Stimulated activated naive CD4-positive, alpha-beta T cell treated with Interleukin-2 at 50 U/mL for 16 hours (primary cell): ENCODE results near the gene EGLN2.
A peak's percentile ranks its signal among the peaks of the same experiment; 100 is the strongest.
"Not testable (repeated sequence)": the region's sequence is repeated elsewhere in the genome, so short reads cannot be mapped to it uniquely, and the experiment has no call there.

Experiments used
- DNase-seq: peaks from one replicate; lab custom pipeline; 2025; lab: John Stamatoyannopoulos, UW

Gene EGLN2

GRCh38 chr19:40802300-40803169, 3.5 kb downstream of the EGLN2 start:
- no peak for DNase-seq

DNA sequence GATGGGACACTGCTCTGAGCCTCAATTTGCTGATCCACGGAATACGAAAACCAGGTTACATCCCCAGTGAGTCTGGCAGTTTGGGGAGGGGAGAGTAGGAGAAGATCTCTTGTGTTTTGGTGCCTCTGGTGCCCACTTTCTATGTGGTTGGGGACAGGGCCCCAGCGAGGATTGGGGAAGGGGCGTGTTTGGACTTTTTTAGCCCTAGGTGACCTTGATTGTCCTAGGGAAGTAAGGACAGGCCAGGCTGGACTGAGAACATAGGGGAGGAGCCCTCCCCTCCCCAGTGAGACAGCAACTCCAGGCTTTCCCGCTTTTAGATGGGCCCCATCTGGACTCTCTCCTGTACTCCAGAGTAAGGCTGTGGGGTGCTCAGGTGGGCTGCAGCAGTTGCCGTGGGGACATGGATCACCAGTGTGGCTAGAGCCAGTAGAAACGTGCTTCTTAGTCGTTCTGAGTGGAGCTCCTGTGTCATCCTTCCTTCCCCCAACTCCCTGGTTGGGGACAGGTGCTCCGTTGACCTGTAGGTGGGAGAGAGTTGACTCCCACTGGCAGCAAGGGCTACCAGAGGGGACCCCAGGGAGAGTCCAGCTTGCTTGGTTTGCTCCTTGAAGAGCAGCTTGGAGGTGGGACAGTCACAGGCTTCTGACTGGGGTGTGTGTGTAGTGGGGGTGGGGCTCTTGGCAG, 4.3 kb downstream of the EGLN2 start:
- no peak for DNase-seq

DNA sequence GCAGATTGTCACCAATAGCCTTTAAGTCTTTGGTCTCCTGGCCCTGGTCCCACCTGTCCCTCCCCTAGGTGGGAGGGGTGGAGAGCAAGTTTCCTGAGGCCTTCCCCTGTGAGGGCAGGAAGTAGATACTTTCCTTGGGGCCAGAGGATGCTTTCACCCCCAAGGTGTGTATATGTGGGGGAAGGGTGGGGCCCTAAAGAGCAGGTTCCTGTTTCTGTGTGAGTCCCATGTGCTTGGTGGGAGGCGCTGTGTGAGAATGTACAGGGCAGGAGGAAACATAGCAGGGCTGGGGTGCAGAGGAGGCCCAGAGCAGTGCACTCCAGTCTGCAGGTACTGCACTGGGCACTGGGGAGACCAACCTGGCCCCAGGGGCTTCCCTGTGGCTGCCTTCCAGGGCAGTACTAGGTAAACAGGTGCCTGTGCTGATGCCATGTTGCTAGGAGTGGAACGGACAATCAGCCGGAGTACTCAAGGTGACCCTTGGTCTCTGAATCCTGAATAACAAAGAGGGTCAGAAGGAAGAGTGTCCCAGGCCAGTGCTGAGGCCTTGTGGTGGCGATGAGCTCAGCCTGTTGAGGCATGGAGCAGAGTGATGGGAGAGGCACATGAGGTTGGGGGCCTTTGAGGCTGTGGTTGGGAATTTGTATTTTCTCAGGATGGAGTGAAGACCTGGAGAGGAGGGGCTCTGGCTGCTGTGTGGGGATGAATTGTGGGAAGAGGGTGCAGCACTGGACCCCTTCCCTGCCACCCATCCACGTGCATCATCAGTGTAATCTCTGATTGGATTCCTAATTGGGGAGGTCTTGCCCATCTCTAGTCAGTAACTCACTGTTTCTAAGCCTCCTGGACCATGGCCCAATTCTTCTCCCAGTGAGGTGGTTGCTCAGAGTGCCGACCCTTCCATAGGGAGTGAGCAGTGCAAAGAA, 5.1 kb downstream of the EGLN2 start:
- DNase-seq = peak; percentile 35

DNA sequence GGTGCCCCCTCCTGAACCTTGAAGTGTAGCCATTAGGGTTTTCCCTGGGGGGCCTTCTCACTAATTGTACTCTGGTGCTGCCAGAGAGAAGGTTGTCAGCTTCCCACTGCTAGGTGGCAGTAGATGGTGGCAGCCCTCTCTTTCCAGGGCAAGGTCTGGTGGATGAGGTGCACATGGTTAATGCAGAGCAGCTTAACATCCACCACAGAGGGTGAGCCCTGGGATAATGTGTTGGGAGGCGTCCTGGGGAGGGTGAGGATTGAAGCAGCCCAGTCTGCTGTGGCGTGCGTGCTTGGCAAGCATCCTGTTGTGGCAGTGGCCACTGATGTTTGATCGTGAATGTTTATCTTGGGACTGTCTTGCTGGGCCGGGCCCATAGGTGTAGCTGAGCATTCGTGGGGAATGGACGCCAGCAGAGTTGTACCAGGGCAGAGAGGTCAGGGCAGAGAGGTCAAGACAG, 5.8 kb downstream of the EGLN2 start:
- no peak for DNase-seq

DNA sequence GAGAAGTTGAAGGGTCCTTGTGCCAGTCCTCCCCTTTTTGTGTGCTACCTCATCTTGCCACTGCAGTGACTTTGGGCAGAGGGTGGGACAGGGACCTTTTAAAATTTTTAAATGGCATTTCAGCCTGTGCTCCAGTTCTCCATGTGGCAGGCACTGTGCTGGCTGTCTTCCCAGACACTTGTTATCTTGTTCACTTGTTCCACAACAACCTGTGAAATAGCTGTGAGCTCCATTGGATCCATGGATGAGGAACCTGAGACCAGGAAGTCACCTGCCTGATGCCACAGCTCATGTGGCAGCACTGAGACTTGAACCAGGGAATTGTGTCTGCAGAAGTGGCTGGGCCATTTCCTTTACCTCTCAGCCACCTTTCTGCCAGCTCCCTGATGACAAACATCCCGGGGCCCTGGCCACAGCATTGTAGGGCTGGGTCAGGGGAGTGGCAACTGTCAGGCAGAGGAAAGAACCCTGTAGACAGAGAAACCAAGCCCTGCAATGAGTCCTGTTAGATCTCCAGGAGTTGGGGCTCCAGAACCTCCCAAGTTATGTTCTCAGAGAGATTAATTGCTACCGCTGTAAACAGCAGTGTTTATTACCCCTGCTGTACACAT, 6.4 kb downstream of the EGLN2 start:
- no peak for DNase-seq

GRCh38 chr19:40806423-40807146, 7.6 kb downstream of the EGLN2 start:
- peak; percentile 72 for DNase-seq

GRCh38 chr19:40807147-40808020, 8.4 kb downstream of the EGLN2 start:
- DNase-seq = no peak

DNA sequence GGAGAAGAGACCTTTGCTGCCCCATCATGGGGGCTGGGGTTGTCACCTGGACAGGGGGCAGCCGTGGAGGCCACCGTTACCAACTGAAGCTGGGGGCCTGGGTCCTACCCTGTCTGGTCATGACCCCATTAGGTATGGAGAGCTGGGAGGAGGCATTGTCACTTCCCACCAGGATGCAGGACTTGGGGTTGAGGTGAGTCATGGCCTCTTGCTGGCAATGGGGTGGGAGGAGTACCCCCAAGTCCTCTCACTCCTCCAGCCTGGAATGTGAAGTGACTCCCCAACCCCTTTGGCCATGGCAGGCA, 9.0 kb downstream of the EGLN2 start:
- DNase-seq = no peak

DNA sequence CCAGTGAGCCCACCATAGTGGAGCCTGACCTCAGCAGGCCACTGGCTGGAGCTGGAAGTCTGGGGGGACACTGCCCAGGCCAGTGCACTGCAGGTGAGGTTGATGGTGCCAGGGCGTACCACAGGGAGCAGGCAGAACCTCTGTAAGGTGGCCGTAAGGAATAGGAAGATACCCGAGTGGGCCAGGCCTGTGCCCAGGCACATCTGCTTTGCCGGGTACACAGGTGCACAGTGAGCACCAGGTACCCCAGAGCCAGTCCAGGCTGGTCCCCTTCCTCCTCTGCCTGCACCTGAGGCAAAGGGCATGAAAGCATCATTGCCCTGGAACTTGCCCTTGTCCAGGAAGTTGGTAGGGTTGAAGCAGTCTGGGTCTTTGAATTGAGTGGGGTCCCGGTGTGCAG, 9.5 kb downstream of the EGLN2 start:
- no peak for DNase-seq

GRCh38 chr19:40809358-40810086, 10.5 kb downstream of the EGLN2 start:
- DNase-seq = no peak

DNA sequence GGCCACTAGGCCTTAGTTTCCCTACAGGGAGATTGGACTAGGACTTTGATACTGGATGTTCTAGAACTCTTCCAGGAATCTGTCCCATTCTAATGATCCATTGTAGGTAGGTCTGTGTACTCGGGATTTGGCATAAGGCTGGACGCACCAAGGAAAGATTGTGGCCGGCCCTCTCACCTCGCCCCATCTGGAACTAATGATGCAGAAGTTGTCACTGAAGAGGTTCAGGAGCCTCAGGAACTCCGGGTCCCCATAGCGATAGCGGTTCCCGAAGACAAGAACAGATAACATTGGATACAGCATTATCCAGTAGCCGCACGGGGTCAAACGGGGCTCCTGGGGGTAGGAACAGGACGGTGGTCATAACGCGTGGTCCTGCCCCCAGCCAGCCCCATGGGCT, 11.2 kb downstream of the EGLN2 start:
- DNase-seq = no peak

- peak; percentile 27 for DNase-seq
These were observed 11.8 kb downstream of the EGLN2 start for GRCh38 chr19:40810649-40811408.

DNA sequence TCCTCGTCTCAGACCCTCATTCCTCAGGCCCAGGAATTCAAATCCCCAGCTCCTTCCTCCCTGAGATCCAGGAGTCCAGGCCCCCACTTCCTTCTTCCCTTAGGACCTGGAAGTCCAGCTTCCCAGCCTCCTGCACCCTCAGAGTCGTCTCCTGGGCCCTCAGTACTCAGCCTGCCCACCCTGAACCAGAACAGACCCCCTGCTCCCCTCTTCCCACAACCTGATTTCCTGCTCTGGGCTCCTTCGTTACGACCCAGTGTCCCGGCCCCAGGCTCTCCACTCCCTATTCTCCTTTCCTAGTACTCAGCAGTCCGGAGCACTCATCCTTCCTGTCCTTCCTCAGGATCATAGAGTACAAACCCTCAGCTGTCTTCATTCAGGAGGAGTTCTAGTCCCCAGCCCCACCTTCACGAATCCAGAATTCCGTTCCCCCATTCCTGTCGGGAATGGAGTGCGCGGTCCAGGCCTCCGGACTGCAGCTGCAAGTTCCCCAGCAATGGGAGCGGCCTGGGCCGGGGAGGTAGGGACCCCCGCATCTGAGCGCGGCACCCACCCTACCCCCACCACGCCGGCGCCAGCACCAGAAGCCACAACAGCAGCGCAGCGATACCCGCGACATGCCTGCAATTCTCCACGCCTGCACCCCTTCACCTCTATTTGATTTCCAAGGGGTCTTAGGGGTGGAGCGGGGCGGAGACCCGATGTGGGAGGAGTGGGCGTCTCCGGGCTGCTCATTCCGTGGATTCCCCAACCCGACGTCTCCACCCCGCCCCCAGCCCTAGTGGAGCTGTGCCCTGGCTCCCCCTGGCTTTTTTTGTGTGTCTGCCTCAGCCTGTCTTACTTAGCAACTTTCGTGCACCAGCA, 12.7 kb downstream of the EGLN2 start:
- no peak for DNase-seq

DNA sequence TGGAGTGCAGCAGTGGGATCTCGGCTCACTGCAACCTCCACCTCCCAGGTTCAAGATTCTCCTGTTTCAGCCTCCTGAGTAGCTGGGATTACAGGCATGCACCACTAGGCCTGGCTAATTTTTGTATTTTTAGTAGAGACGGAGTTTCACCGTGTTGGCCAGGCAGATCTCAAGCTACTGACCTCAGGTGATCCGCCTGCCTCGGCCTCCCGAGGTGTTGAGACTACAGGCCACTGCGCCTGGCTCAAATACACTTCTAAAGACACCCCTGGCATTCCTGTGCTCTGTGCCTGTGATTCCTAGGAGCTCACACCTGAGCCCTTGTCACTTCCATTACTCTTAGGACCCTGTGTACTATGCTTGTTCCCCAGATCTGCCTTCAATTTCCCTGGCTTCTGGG, 13.6 kb downstream of the EGLN2 start:
- DNase-seq = not testable (repeated sequence)

GRCh38 chr19:40813182-40813581, 14.2 kb downstream of the EGLN2 start:
- DNase-seq = no peak

GRCh38 chr19:40815223-40815622, 16.2 kb downstream of the EGLN2 start:
- DNase-seq = no peak

DNA sequence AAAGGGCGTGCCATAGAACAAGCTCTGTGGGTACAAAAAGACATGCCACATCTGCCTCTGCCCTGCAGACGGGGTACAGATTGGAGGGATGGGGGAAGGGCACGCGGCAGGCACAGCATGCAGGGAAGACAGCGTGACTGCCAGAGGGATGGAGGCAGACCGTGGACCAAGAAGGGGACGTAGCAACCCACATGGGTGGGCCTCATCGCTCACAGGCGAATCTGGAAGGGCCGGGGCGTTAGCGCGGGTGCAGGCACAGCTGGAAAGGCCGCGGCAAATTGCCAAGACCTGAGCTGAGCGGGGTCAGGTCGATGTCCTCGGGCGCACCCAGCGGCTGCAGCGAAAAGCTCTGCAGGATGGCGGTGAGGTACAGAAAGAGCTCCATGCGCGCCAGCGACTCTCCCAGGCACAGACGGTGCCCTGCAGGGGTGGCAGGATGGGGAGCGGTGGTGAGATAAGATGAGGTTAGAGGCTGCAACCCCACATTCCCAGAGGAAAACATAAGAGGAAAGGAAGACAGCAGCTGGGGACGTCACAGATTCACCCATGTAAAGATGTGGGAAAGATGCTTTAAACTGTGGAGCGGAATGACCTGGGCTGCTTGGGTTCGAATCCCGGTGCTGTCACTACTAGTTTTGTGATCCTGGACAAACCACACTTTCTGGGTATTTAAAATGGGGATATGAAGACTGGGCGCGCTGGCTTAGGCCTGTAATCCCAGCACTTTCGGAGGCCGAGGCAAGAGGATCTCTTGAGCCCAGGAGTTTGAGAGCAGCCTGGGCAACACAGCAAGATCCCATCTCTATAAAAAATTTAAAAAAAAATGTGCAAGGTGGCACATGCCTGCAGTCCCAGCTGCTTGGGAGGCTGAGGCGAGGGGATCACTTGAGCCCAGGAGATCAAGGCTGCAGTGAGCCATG, 19.7 kb downstream of the EGLN2 start:
- DNase-seq = peak; percentile 77
